Stimulated activated CD8-positive, alpha-beta memory T cell treated with anti-CD3 and anti-CD28 coated beads, Interleukin-7, amount 100 ng/mL, for 1 hour (primary cell): ENCODE results near the gene CDCA7.
"Not testable (repeated sequence)": the region's sequence is repeated elsewhere in the genome, so short reads cannot be mapped to it uniquely, and the experiment has no call there.

Source experiments
- DNase-seq, 2 donors: peaks; one replicate each; pipeline ENCODE4 v3.0.0-alpha.2; 2020; ENCODE audit warnings: low read depth in 2 of 2

CDCA7 gene

DNA sequence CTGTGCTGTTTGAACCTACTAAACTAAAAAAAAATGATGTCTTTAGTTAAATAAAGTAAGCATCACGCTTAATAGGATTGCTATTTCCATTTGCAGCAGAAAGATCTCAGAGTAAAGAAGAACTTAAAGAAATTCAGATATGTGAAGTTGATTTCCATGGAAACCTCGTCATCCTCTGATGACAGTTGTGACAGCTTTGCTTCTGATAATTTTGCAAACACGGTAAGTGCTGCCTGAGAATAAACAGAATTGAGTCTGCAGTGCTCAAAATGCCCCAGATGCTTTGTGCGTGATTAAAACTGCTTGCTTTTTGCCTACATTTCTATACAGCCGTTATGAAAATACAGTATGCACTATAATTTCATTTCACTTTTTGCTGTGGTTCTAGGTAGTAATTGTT is 3.9 kb downstream of the CDCA7 start:
- DNase-seq = no peak

DNA sequence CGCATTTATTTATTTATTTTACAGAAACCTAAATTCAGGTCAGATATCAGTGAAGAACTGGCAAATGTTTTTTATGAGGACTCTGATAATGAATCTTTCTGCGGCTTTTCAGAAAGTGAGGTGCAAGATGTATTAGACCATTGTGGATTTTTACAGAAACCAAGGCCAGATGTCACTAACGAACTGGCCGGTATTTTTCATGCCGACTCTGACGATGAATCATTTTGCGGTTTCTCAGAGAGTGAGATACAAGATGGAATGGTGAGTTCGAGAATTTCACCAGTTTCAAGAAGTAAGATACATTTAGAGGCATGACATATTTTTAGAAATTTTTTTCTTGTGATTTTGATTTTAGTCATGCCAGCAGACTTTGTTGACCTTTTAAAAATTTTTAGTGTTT is 4.6 kb downstream of the CDCA7 start:
- no peak for DNase-seq

DNA sequence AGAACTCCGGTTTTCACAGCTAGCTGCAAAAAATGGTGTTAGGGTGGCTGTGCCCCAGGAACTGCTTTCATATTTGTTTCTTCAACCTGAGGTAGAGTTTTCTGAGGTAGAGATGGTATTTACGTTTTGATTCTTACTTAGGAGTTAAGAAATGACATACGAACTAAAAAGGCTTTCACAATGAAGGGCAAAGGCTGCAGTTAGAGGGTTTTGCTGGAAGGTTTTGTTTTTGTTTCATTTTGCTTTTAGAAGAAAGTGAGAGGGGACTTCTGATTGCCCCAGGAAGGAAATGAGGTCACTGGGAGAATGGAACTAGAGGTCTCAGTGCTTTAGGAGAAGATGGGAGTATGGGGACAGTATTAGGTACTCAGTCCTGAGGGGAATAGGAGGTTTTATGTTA is 15.5 kb downstream of the CDCA7 start:
- DNase-seq = no peak

GRCh38 chr2:173371023-173371422 is 16.4 kb downstream of the CDCA7 start:
- DNase-seq = no peak

- no peak for DNase-seq
These were observed 18.6 kb downstream of the CDCA7 start for GRCh38 chr2:173373290-173373689.

- no peak for DNase-seq
These were observed 20.0 kb downstream of the CDCA7 start for GRCh38 chr2:173374634-173375033.

- DNase-seq = not testable (repeated sequence)
These were observed 30.9 kb downstream of the CDCA7 start for GRCh38 chr2:173385534-173385933.

- DNase-seq = no peak
These were observed 31.5 kb downstream of the CDCA7 start for GRCh38 chr2:173386021-173386737.

DNA sequence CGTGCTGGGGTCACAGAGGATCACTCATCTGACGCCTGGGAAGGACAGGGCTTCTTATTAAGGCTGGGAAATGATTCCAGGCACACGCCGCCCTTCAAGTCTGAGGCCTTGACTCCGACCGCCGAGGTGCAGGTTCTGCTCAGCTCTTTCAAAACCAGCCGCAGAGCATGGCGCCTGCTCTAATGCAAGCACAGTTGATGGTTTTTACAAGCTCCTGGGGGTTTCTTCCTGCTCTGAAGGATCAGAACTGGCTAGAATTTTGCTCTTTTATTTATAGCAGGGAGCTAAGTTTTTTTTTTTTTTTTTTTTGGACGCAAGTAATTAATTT is 32.0 kb downstream of the CDCA7 start:
- no peak for DNase-seq

DNA sequence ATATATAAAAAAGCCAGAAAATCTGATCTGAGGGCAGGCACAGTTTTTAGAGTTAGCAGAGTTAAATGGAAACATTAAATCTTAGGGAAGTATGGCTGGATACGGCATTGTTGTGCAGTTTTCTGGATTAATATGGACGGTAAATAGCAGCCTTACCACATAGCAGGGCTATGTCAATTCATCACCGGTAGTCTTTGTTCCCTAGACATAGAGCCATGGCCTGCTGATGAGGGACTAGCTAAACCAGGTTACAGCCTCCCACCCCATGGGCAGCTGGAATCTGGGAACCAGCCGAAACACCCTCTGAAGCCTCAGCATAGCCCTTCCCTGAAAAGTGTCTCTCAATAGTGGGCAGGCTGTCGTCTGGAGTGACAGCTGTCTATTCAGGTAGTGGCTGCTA is 32.4 kb downstream of the CDCA7 start:
- DNase-seq = no peak

GRCh38 chr2:173387660-173388059 is 33.0 kb downstream of the CDCA7 start:
- DNase-seq = no peak

DNA sequence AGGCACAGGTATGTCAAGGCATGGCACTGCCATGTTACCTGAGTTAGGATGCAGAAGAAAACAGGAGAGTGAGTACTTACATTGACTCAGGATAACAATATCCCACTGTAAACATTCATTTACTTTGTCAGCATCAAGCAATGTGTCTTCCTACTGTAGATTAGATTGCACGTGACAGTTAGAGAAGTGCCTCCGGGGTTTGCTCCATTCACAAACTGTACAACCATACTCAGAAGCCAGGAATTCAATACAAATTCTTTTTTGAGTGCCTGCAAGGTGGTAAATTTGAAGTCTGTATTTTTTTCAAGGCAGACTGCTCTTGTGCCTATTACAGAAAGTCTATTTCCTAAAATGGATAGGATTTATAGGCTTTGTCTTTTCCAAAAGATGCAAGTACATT is 34.1 kb downstream of the CDCA7 start:
- DNase-seq = no peak

- DNase-seq = no peak
These were observed 35.4 kb downstream of the CDCA7 start for GRCh38 chr2:173390036-173390435.

DNA sequence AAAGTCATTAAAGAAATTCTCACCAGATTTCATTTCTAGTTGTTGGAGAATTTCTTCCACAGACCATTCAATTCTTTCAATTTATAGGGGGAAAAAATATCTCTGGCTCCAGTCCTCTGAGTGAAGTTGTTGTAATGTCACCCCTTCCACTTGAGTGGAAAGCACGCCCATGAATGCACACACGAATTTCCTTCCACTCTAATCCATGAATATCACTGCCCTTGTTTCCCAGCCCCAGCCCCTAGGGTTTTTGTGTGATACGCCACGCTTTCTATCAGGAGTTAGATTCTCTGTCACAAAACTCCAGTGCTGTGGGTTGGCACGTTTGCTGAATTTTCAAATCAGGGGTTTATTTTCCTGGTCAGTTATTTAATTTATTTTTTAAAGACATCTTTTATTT is 38.1 kb downstream of the CDCA7 start:
- no peak for DNase-seq

- no peak for DNase-seq
These were observed 38.5 kb downstream of the CDCA7 start for GRCh38 chr2:173393186-173393585.

- no peak for DNase-seq
These were observed 39.0 kb downstream of the CDCA7 start for GRCh38 chr2:173393636-173394035.

- DNase-seq = no peak
These were observed 39.7 kb downstream of the CDCA7 start for GRCh38 chr2:173394091-173394974.

DNA sequence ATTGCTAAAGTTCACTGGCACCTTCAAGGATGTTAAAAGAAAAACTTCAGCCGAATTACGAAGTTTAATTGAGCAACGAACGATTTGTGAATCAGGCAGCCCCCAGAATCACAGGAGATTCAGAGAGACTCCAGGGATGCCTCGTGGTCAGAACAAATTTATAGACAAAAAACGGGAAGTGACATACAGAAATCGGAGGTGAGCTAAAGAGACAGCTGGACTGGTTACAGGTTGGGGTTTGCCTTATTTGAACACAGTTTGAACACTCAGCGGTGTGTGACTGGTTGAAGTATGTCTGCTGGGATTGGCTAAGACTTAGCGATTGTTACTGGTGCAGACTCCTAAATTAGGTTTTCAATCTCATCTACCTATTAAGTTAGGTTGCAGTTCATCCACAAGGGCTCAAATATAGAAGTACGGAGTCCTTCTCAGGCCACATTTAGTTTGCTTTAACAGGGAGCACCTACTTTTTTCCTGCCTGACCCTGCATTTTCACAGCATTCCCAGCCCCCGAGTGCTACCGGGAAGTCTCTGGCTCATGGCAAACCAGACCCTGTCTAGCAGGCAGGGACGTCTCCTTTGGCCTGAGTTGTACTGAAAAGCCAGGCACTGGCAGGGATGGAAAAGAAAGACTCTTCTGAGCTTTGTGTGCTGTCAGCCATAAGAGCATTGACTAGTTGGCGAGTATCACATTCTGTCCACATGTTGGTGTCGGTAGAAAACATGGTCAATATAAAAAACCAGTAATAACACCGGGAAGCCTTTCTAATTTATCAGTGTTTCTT is 41.1 kb downstream of the CDCA7 start:
- DNase-seq = no peak

- DNase-seq = no peak
These were observed 42.9 kb downstream of the CDCA7 start for GRCh38 chr2:173397539-173397938.

DNA sequence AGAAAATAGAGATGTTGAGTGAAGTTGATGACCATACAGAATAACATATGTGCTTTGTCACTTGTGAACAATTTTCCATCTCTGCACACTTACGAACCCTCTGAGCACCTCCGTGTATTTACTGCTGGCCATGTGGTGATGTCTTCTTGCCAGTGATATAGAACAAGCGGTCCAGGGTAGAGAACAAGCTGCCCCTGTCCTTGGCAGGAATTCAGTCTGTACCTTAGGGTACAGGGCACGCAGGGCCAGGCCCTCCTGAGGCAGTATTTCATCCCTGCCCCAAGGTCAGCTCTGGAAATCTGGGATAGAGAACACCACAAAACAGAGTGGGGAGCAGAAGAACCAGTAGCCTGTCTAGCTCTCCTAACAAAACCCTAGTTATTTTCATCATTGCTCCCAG is 44.6 kb downstream of the CDCA7 start:
- DNase-seq = no peak

GRCh38 chr2:173400760-173401159 is 46.1 kb downstream of the CDCA7 start:
- no peak for DNase-seq

DNA sequence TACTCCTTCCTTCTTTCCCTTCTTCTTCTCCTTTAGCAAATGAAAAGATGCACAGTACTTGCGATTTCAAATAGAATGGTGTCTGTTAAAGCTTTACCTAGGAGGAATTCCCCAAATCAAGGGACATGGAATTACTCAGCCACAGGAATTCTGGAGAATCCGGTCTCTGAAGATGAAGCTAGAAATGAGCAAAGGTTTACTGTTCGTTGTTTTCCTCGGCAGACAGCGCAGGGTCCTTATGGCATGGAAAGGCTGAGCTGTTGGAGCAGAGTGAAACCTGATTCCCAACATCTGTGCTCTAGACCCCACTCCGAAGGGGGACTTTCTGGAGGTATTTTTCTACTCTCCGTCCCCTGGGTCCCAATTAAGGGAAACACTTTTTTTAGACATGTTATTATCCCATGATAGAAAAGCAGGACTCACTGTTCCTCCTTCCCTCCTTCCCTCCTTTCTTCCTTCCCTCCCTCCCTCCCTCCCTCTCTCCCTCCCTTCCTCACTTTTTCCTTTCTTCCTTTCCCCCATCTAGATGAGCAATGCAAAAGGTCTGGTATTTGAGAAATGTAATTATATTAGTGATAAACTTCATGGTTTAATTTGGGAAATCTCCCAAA is 47.1 kb downstream of the CDCA7 start:
- no peak for DNase-seq
